ENCODE data around the gene ATP6V0A1.

The ATP6V0A1 gene

GRCh38 chr17:42571435-42572225 lies 113.0 kb downstream of the ATP6V0A1 start:
- TF ChIP-seq, protein P1, sequence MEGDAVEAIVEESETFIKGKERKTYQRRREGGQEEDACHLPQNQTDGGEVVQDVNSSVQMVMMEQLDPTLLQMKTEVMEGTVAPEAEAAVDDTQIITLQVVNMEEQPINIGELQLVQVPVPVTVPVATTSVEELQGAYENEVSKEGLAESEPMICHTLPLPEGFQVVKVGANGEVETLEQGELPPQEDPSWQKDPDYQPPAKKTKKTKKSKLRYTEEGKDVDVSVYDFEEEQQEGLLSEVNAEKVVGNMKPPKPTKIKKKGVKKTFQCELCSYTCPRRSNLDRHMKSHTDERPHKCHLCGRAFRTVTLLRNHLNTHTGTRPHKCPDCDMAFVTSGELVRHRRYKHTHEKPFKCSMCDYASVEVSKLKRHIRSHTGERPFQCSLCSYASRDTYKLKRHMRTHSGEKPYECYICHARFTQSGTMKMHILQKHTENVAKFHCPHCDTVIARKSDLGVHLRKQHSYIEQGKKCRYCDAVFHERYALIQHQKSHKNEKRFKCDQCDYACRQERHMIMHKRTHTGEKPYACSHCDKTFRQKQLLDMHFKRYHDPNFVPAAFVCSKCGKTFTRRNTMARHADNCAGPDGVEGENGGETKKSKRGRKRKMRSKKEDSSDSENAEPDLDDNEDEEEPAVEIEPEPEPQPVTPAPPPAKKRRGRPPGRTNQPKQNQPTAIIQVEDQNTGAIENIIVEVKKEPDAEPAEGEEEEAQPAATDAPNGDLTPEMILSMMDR (IDR thresholded peaks at IDR 0.05; ENCODE audit: control insufficient read depth, insufficient read depth, low read depth, low read length, missing control alignments) = no peak
- DNase-seq (ENCODE audit: low read depth) = no peak
- no peak overlapping the region for H3K4me3 ChIP-seq (ENCODE audit: control insufficient read depth, low read depth, low read length)
